Type B pancreatic cell (in vitro differentiated cells): ENCODE measurements around the gene FAN1. TPM values are rescaled to one million over a fixed set of nuclear protein-coding genes. Genes with fewer than 3 reads are reported as not detected.

Source experiments
- DNase-seq: peaks from one replicate; pipeline ENCODE4 v3.0.0; 2021; ENCODE audit warnings: mixed read lengths; ENCODE audit not compliant: unreplicated experiment; ENCODE audit errors: extremely low spot score
- H3K27ac Mint-ChIP-seq: 2 replicates; pipeline ENCODE4 v1.8.0; 2021; ENCODE audit warnings: mild to moderate bottlenecking, mixed read lengths
- H3K27me3 Mint-ChIP-seq: 2 replicates; pipeline ENCODE4 v1.8.0; 2021; ENCODE audit warnings: mixed read lengths
- H3K36me3 Mint-ChIP-seq: 2 replicates; pipeline ENCODE4 v1.8.0; 2021; ENCODE audit warnings: mixed read lengths
- H3K4me1 Mint-ChIP-seq: one replicate; pipeline ENCODE4 v1.8.0; 2021; ENCODE audit warnings: mixed read lengths; ENCODE audit not compliant: unreplicated experiment
- H3K4me3 Mint-ChIP-seq: 2 replicates; pipeline ENCODE4 v1.8.0; 2021; ENCODE audit warnings: mild to moderate bottlenecking, mixed read lengths
- H3K9me3 Mint-ChIP-seq: 2 replicates; pipeline ENCODE4 v1.8.0; 2021; ENCODE audit warnings: mixed read lengths
- CTCF ChIP-seq: fragments of 200-600 bp; sonication (generic); conservative IDR thresholded peaks from 2 replicates; pipeline ENCODE4 v1.5.0; 2021; ENCODE audit warnings: antibody characterized with exemption, mild to moderate bottlenecking
- total RNA-seq: library from RNA; stranded (reverse); gene quantifications from 2 replicates; pipeline ENCODE4 v1.2.1, GENCODE V29; 2021; ENCODE audit warnings: low replicate concordance

FAN1 gene
- total RNA-seq, 1 donor from 2014 or later: 29.5 TPM

GRCh38 chr15:30906366-30906765 lies 2.7 kb downstream of the FAN1 start:
- no peak for DNase-seq
- no peak for TF ChIP-seq CTCF
- H3K9me3 Mint-ChIP-seq: no peaks in the 10 kb centered on the region
- no peak overlapping the region for H3K27ac Mint-ChIP-seq
- H3K27me3 Mint-ChIP-seq: no peaks in the 10 kb centered on the region
- peak overlapping the region; percentile 17 for H3K4me3 Mint-ChIP-seq
- peaks cover 24% of the 10 kb centered on the region for H3K4me1 Mint-ChIP-seq
- H3K36me3 Mint-ChIP-seq: peaks cover 5% of the 10 kb centered on the region

- H3K36me3 Mint-ChIP-seq: peaks cover 10% of the 10 kb centered on the region
- H3K27ac Mint-ChIP-seq: no peak overlapping the region
- no peaks in the 10 kb centered on the region for H3K9me3 Mint-ChIP-seq
- no peaks in the 10 kb centered on the region for H3K27me3 Mint-ChIP-seq
- TF ChIP-seq CTCF: no peak
- no peak overlapping the region for H3K4me3 Mint-ChIP-seq
- no peaks in the 10 kb centered on the region for H3K4me1 Mint-ChIP-seq
- no peak for DNase-seq
Measured at GRCh38 chr15:30913761-30914160, 10.0 kb downstream of the FAN1 start.

GRCh38 chr15:30917013-30917412 lies 13.3 kb downstream of the FAN1 start:
- no peak overlapping the region for H3K4me3 Mint-ChIP-seq
- no peaks in the 10 kb centered on the region for H3K27me3 Mint-ChIP-seq
- H3K4me1 Mint-ChIP-seq: no peaks in the 10 kb centered on the region
- H3K9me3 Mint-ChIP-seq: no peaks in the 10 kb centered on the region
- H3K27ac Mint-ChIP-seq: no peak overlapping the region
- peaks cover 13% of the 10 kb centered on the region for H3K36me3 Mint-ChIP-seq
- TF ChIP-seq CTCF: no peak
- no peak for DNase-seq

GRCh38 chr15:30917675-30918074 lies 14.0 kb downstream of the FAN1 start:
- no peak for DNase-seq
- Mint-ChIP-seq H3K27me3 (no peaks in the 10 kb centered on the region), H3K27ac (no peak overlapping the region), H3K36me3 (peaks cover 17% of the 10 kb centered on the region), H3K4me3 (no peak overlapping the region), H3K4me1 (peaks cover 5% of the 10 kb centered on the region), H3K9me3 (no peaks in the 10 kb centered on the region)
- no peak for TF ChIP-seq CTCF

- H3K9me3 Mint-ChIP-seq: no peaks in the 10 kb centered on the region
- no peak overlapping the region for H3K4me3 Mint-ChIP-seq
- no peak for DNase-seq
- no peaks in the 10 kb centered on the region for H3K27me3 Mint-ChIP-seq
- no peak overlapping the region for H3K27ac Mint-ChIP-seq
- H3K36me3 Mint-ChIP-seq: peaks cover 18% of the 10 kb centered on the region
- H3K4me1 Mint-ChIP-seq: peaks cover 8% of the 10 kb centered on the region
- no peak for TF ChIP-seq CTCF
Measured at GRCh38 chr15:30918366-30918765, 14.7 kb downstream of the FAN1 start.

- H3K4me1 Mint-ChIP-seq: peaks cover 8% of the 10 kb centered on the region
- peaks cover 20% of the 10 kb centered on the region for H3K36me3 Mint-ChIP-seq
- DNase-seq: no peak
- H3K27ac Mint-ChIP-seq: no peak overlapping the region
- H3K27me3 Mint-ChIP-seq: no peaks in the 10 kb centered on the region
- no peak overlapping the region for H3K4me3 Mint-ChIP-seq
- H3K9me3 Mint-ChIP-seq: no peaks in the 10 kb centered on the region
- no peak for TF ChIP-seq CTCF
Measured at GRCh38 chr15:30919877-30920550, 16.3 kb downstream of the FAN1 start.
